Psoas muscle (tissue), 8 donors: ENCODE data around the gene CDK3. TPM values are rescaled to one million over a fixed set of nuclear protein-coding genes. Genes with fewer than 3 reads are reported as not detected.

Source experiments
- ATAC-seq, 4 donors: fragments of 200-7000 bp; cut with Tn5 transposase; one replicate each; pipeline ENCODE4 v1.9.1; 2020; ENCODE audit warnings: moderate library complexity in 3 of 4, mild to moderate bottlenecking in 2 of 4
- DNase-seq, 2 donors: peaks; one replicate each; pipeline ENCODE4 v3.0.0-alpha.2; 2020
- H3K27ac ChIP-seq: fragments of 200-600 bp; one replicate; pipeline ENCODE4 v1.8.0; 2022
- H3K27me3 ChIP-seq, 3 donors: fragments of 200-600 bp in 1 of 3; one replicate each; pipeline versions ENCODE4 v1.6.1 to v1.8.0; 2013 to 2022; ENCODE audit warnings: low read length in 2 of 3, mild to moderate bottlenecking in 2 of 3, moderate library complexity in 1 of 3; ENCODE audit not compliant: insufficient read depth in 3 of 3
- H3K36me3 ChIP-seq, 2 donors: fragments of 200-600 bp in 1 of 2; one replicate each; pipeline versions ENCODE4 v1.6.1 to v1.8.0; 2013 to 2022; ENCODE audit warnings: low read depth in 1 of 2, mild to moderate bottlenecking in 1 of 2, moderate library complexity in 1 of 2; ENCODE audit not compliant: insufficient read depth in 1 of 2
- H3K4me1 ChIP-seq: fragments of 200-600 bp; one replicate; pipeline ENCODE4 v1.8.0; 2022
- H3K4me3 ChIP-seq: fragments of 200-600 bp; one replicate; pipeline ENCODE4 v1.8.0; 2022; ENCODE audit warnings: mild to moderate bottlenecking
- H3K9me3 ChIP-seq: fragments of 200-600 bp; one replicate; pipeline ENCODE4 v1.8.0; 2022
- CTCF ChIP-seq: fragments of 200-600 bp; IDR thresholded peaks from one replicate; pipeline ENCODE4 v1.8.0; 2022; ENCODE audit warnings: antibody characterized with exemption
- WGBS, 3 donors: extraction: QIAGEN DNeasy Blood & Tissue Kit; methylation state at CpG; one replicate each; pipeline versions ENCODE4 v1.1.6 to v1.1.7; 2013; 5-methylcytosine and 5-hydroxymethylcytosine counted together
- intact Hi-C, 2 donors: fragments of 100-400 bp; cut with DNase I; formaldehyde crosslinking; loops; one replicate each; pipeline versions ENCODE4 v1.11.0 to v1.14.2; 2022
- polyA plus RNA-seq, 3 donors: library from polyadenylated mRNA; stranded (reverse); fragments of 200-250 nt; gene quantifications; one replicate each; pipeline ENCODE4 v1.2.3, GENCODE V29; 2013
- total RNA-seq, 4 donors: library from RNA; stranded (reverse); fragmentation: NEBNext Ultra II Directional in 2 of 4; extraction: Animal tissue kit (Norgen Biotek cat#: 25700) in 2 of 4; gene quantifications; one replicate each; pipeline versions ENCODE4 v1.2.1 to v1.2.4, GENCODE V29; 2021 to 2023
- donor health status: healthy with polysubstance abuse.
- donor health status: DM: no; HTN: no; CAD: no; lungs with moderate emphysema.
- donor health status: Bipolar disorder and iron deficiency.
- donor health status: healthy.
- donor health status: DM: yes; HTN: yes; CAD: no.
- donor health status: DM: no; HTN: no; CAD: no.
- donor health status: DM: no; HTN: no; CAD: no.
- donor health status: DM: yes; HTN: yes; CAD: no.

CDK3 gene
- total and polyA plus RNA-seq, 7 donors: 0.47 to 1.9 (median 0.64) TPM

GRCh38 chr17:75987041-75987440 lies 13.6 kb upstream of the CDK3 start:
- ATAC-seq (no peak), DNase-seq (no peak)
- intact Hi-C loops: no loop called here
- Histone ChIP-seq H3K36me3 (peaks cover 0 to 6% of the 10 kb centered on the region in 2 donors), H3K4me3 (no peak overlapping the region), H3K27me3 (no peaks in the 10 kb centered on the region), H3K27ac (no peak overlapping the region), H3K9me3 (no peaks in the 10 kb centered on the region), H3K4me1 (no peaks in the 10 kb centered on the region)
- no peak for TF ChIP-seq CTCF
- 77 to 78% (median 77%) methylated on average over 4 of the region's 4 CpGs for WGBS, 3 donors

- H3K36me3 ChIP-seq: peaks cover 0 to 26% of the 10 kb centered on the region in 2 donors
- no peak for TF ChIP-seq CTCF
- WGBS, 3 donors: 91 to 94% (median 93%) methylated on average over 9 of the region's 9 CpGs
- no peaks in the 10 kb centered on the region for H3K27me3 ChIP-seq
- no peaks in the 10 kb centered on the region for H3K9me3 ChIP-seq
- intact Hi-C loops: no loop called here
- H3K4me1 ChIP-seq: no peaks in the 10 kb centered on the region
- ATAC-seq (no peak), DNase-seq (peak in 1 of 2 donors; percentile 11)
- no peak overlapping the region for H3K27ac ChIP-seq
- H3K4me3 ChIP-seq: no peak overlapping the region
Measured at GRCh38 chr17:75991396-75991795, 9.3 kb upstream of the CDK3 start.

GRCh38 chr17:75994802-75995370 lies 5.8 kb upstream of the CDK3 start:
- Histone ChIP-seq H3K27me3 (no peaks in the 10 kb centered on the region), H3K4me3 (no peak overlapping the region), H3K4me1 (no peaks in the 10 kb centered on the region), H3K9me3 (no peaks in the 10 kb centered on the region), H3K36me3 (peaks cover 0 to 26% of the 10 kb centered on the region in 2 donors), H3K27ac (no peak overlapping the region)
- no peak for TF ChIP-seq CTCF
- DNase-seq (no peak), ATAC-seq (no peak)
- WGBS, 3 donors: 92 to 96% (median 96%) methylated on average over 5 of the region's 5 CpGs
- intact Hi-C loops: no loop called here

GRCh38 chr17:75995385-75995925 lies 5.2 kb upstream of the CDK3 start:
- DNase-seq: peak in 1 of 2 donors; percentile 1
- H3K27ac ChIP-seq: no peak overlapping the region
- WGBS, 3 donors: 94 to 98% (median 95%) methylated on average over 7 of the region's 7 CpGs
- no peaks in the 10 kb centered on the region for H3K27me3 ChIP-seq
- no peak overlapping the region for H3K4me3 ChIP-seq
- intact Hi-C loops: no loop called here
- peaks cover 0 to 30% of the 10 kb centered on the region in 2 donors for H3K36me3 ChIP-seq
- no peak for ATAC-seq
- TF ChIP-seq CTCF: no peak
- no peaks in the 10 kb centered on the region for H3K4me1 ChIP-seq
- H3K9me3 ChIP-seq: no peaks in the 10 kb centered on the region
